ENCODE measurements around the gene ZNF101.
"Not testable (repeated sequence)": the region's sequence is repeated elsewhere in the genome, so short reads cannot be mapped to it uniquely, and the experiment has no call there.

The ZNF101 gene

GRCh38 chr19:19661675-19662251, 6.9 kb upstream of the ZNF101 start:
- peak; percentile 50 to 84 (median 75) for DNase-seq

GRCh38 chr19:19662344-19662743, 6.3 kb upstream of the ZNF101 start:
- no peak for DNase-seq

GRCh38 chr19:19662871-19663255, 5.8 kb upstream of the ZNF101 start:
- DNase-seq, result peak; percentile 31 to 62 (median 48)

- peak; percentile 96 to 99 (median 98) for DNase-seq
These were observed 5.2 kb upstream of the ZNF101 start, which contains the start of gene ATP13A1 for GRCh38 chr19:19663256-19664120. Gene ATP13A1, minus strand, starts transcription at chr19:19663676. Its CDS starts 10 bp downstream, at chr19:19663666.

GRCh38 chr19:19665420-19665948, 3.2 kb upstream of the ZNF101 start:
- DNase-seq, result not testable (repeated sequence)

- DNase-seq, result no peak
These were observed 1.5 kb downstream of the ZNF101 start for GRCh38 chr19:19670070-19670551.

GRCh38 chr19:19672816-19673215, 4.2 kb downstream of the ZNF101 start:
- DNase-seq, result no peak

- no peak for DNase-seq
These were observed 5.7 kb downstream of the ZNF101 start for GRCh38 chr19:19674315-19674714.

- DNase-seq, result no peak
These were observed 8.9 kb downstream of the ZNF101 start for GRCh38 chr19:19677579-19677978.

- DNase-seq, result no peak
These were observed 10.8 kb downstream of the ZNF101 start for GRCh38 chr19:19679176-19680073.

GRCh38 chr19:19686119-19686518, 17.5 kb downstream of the ZNF101 start:
- DNase-seq, result not testable (repeated sequence)

- DNase-seq, result no peak
These were observed 17.9 kb downstream of the ZNF101 start for GRCh38 chr19:19686580-19686979.

- no peak for DNase-seq
These were observed 18.5 kb downstream of the ZNF101 start for GRCh38 chr19:19687090-19687489.

GRCh38 chr19:19689023-19689422, 20.4 kb downstream of the ZNF101 start:
- not testable (repeated sequence) for DNase-seq

GRCh38 chr19:19691683-19692082, 23.0 kb downstream of the ZNF101 start:
- DNase-seq, result no peak

GRCh38 chr19:19696386-19696785, 27.7 kb downstream of the ZNF101 start:
- no peak for DNase-seq

- no peak for DNase-seq
These were observed 28.9 kb downstream of the ZNF101 start for GRCh38 chr19:19697589-19697988.

- DNase-seq, result not testable (repeated sequence)
These were observed 31.9 kb downstream of the ZNF101 start for GRCh38 chr19:19700493-19700892.

- DNase-seq, result no peak
These were observed 36.2 kb downstream of the ZNF101 start for GRCh38 chr19:19704836-19705235.

GRCh38 chr19:19710506-19710905, 41.9 kb downstream of the ZNF101 start:
- DNase-seq, result no peak

- no peak for DNase-seq
These were observed 42.8 kb downstream of the ZNF101 start for GRCh38 chr19:19711306-19711933.
